Endothelial cell (in vitro differentiated cells): ENCODE results near the gene POLD4. TPM values are rescaled to one million over a fixed set of nuclear protein-coding genes. Genes with fewer than 3 reads are reported as not detected.
A peak's percentile ranks its signal among the peaks of the same experiment; 100 is the strongest.

Experiments used
- DNase-seq: peaks from one replicate; pipeline ENCODE4 v3.0.0; 2021; ENCODE audit warnings: low spot score
- H3K27ac Mint-ChIP-seq: one replicate; pipeline ENCODE4 v1.8.0; 2021; ENCODE audit warnings: mixed read lengths, inconsistent platforms; ENCODE audit not compliant: unreplicated experiment
- H3K27me3 Mint-ChIP-seq: one replicate; pipeline ENCODE4 v1.8.0; 2021; ENCODE audit warnings: mild to moderate bottlenecking, moderate library complexity, mixed read lengths, inconsistent platforms; ENCODE audit not compliant: unreplicated experiment
- H3K36me3 Mint-ChIP-seq: one replicate; pipeline ENCODE4 v1.8.0; 2021; ENCODE audit warnings: mild to moderate bottlenecking, low read depth, mixed read lengths, inconsistent platforms; ENCODE audit not compliant: unreplicated experiment
- H3K4me1 Mint-ChIP-seq: one replicate; pipeline ENCODE4 v1.8.0; 2021; ENCODE audit warnings: mild to moderate bottlenecking, mixed read lengths, inconsistent platforms; ENCODE audit not compliant: unreplicated experiment
- H3K4me3 Mint-ChIP-seq: one replicate; pipeline ENCODE4 v1.8.0; 2021; ENCODE audit warnings: mild to moderate bottlenecking, mixed read lengths, inconsistent platforms; ENCODE audit not compliant: unreplicated experiment
- H3K9me3 Mint-ChIP-seq: one replicate; pipeline ENCODE4 v1.8.0; 2021; ENCODE audit warnings: mixed read lengths, inconsistent platforms; ENCODE audit not compliant: unreplicated experiment
- total RNA-seq: library from RNA; stranded (reverse); fragmentation: NEBNext Ultra II Directional; extraction: Animal tissue kit (Norgen Biotek cat#: 25700); gene quantifications from one replicate; pipeline ENCODE4 v1.2.1, GENCODE V29; 2021; ENCODE audit not compliant: unreplicated experiment
- TF ChIP-seq, protein P1 (sequence below): fragments of 200-600 bp; sonication (generic); IDR thresholded peaks from one replicate; pipeline ENCODE4 v1.5.0; 2021; ENCODE audit warnings: antibody characterized with exemption; ENCODE audit not compliant: unreplicated experiment

POLD4 gene
- total RNA-seq, 1 donor from 2014 or later, result 92.1 TPM

DNA sequence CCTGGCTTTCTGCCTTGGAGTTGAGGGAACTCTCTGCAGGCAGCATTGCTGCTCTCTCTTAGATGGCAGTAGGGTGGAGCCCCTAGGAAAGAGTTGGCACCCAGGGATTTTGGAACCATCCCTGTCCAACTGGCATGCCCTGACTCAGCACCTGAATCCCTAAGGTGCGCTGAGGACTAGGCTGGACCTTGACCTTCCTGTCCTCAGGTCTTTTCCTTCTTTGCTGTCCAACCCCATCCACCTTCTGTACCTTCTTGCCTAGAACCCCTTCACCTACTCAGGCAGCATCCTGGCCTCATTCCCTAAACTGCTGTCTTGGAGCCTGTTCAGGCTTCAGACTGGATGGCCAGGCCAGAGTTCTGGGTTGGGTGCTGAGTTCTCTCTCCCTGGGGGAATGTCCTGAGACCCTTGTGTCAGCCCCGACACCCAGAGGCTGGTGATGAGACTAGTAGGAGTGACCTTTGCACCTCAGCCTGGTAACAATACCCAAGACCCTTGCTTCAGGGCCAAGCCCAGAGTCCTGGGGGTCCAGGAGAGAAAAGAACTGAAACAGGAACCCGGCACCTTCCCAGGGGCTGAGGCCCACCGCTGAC is 2.5 kb upstream of the POLD4 start:
- H3K27me3 Mint-ChIP-seq, result peaks cover 5% of the 10 kb centered on the region
- peaks cover 38% of the 10 kb centered on the region for H3K4me1 Mint-ChIP-seq
- no peak for DNase-seq
- H3K4me3 Mint-ChIP-seq, result no peak overlapping the region
- no peaks in the 10 kb centered on the region for H3K36me3 Mint-ChIP-seq
- no peaks in the 10 kb centered on the region for H3K9me3 Mint-ChIP-seq
- no peak overlapping the region for H3K27ac Mint-ChIP-seq
- TF ChIP-seq, protein P1, sequence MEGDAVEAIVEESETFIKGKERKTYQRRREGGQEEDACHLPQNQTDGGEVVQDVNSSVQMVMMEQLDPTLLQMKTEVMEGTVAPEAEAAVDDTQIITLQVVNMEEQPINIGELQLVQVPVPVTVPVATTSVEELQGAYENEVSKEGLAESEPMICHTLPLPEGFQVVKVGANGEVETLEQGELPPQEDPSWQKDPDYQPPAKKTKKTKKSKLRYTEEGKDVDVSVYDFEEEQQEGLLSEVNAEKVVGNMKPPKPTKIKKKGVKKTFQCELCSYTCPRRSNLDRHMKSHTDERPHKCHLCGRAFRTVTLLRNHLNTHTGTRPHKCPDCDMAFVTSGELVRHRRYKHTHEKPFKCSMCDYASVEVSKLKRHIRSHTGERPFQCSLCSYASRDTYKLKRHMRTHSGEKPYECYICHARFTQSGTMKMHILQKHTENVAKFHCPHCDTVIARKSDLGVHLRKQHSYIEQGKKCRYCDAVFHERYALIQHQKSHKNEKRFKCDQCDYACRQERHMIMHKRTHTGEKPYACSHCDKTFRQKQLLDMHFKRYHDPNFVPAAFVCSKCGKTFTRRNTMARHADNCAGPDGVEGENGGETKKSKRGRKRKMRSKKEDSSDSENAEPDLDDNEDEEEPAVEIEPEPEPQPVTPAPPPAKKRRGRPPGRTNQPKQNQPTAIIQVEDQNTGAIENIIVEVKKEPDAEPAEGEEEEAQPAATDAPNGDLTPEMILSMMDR, result no peak

DNA sequence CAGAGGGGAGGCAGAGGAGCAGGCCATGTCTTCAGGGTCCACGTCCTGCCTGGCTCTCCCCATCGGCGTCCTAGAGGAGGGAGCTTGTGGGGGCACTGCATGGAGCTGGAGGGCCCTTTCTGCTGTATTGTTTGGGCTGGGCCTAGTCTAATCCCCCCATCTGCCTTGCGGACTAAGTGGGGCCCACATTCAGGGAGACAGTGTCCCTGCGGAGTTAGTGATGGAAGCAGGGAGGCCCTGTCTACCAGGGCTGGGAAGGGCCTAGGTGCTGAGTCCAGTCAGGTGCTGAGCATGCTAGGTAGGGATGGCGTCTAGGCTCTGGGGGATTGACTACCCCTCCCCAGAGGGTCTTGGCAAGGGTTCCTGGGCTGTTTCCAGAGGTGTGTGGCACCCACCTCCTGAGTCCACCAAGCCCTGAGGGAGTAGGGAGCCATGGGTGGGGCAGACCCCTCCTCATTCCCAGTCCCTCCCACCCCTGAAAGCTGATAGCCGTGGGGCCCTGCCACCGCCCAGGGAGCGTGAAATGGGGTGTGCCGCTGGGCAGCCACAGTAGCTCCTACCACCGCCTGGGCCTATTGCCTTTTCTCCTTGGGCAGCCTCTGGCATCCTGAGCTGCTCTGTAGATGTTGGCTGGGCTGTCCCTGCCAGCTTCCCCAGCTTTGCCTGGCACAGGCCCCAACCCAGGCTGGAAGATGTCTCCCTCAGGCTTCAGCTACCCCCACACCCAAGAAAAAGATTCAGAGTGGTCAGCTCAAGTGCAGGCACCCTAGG is 1.9 kb upstream of the POLD4 start:
- Mint-ChIP-seq H3K27me3 (peaks cover 5% of the 10 kb centered on the region), H3K4me1 (peaks cover 40% of the 10 kb centered on the region), H3K4me3 (no peak overlapping the region), H3K36me3 (no peaks in the 10 kb centered on the region), H3K9me3 (no peaks in the 10 kb centered on the region), H3K27ac (no peak overlapping the region)
- TF ChIP-seq, protein P1, result no peak
- DNase-seq, result no peak

DNA sequence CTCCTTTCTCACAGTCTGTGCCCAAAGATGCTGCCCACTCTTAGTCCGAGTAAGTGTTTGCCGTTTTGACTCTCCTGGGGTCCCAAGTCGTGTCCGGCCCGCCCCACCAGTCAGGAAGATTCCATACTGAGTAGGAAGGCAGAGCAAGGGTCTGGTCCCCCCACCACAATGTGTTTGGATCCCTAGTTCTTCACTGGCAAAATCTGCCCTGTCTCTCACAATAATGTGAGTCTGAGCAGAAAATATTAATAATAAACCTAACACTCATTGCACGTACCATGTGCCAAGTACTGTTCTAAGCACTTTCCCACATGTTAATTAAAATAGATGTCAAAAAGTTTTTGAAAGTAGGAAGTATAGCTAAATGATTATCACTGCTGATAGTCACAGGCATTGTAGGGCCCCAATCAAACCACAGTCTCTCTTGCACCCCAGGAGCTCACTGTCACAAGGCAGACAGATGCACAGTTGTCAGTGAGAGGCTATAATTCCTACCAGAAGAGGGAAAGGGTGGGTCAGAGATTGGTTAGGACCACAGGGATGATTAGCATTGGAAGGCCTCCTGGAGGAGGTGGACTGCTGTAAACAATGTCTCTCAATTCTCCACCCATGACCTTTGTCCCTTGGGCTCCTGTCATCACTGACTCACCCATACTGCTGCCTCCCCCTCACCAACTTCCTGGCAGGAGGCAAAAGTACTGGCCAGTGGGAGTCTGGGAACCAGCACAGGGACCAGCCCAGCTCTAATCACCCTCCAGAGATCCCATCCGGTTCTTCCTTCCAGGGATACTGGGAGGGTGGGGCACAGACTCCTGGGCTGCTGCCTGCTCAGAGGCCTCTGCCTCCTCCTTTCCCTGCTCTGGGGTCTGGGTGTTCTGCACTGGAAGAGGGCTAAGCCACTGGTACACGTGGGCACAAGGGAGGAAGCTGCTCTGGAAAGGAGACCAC is 1.0 kb upstream of the POLD4 start:
- peaks cover 49% of the 10 kb centered on the region for H3K4me1 Mint-ChIP-seq
- H3K4me3 Mint-ChIP-seq, result peak overlapping the region; percentile 91
- H3K27me3 Mint-ChIP-seq, result peaks cover 8% of the 10 kb centered on the region
- peak overlapping the region; percentile 97 for H3K27ac Mint-ChIP-seq
- H3K9me3 Mint-ChIP-seq, result no peaks in the 10 kb centered on the region
- no peak for DNase-seq
- H3K36me3 Mint-ChIP-seq, result no peaks in the 10 kb centered on the region
- TF ChIP-seq, protein P1, result no peak

DNA sequence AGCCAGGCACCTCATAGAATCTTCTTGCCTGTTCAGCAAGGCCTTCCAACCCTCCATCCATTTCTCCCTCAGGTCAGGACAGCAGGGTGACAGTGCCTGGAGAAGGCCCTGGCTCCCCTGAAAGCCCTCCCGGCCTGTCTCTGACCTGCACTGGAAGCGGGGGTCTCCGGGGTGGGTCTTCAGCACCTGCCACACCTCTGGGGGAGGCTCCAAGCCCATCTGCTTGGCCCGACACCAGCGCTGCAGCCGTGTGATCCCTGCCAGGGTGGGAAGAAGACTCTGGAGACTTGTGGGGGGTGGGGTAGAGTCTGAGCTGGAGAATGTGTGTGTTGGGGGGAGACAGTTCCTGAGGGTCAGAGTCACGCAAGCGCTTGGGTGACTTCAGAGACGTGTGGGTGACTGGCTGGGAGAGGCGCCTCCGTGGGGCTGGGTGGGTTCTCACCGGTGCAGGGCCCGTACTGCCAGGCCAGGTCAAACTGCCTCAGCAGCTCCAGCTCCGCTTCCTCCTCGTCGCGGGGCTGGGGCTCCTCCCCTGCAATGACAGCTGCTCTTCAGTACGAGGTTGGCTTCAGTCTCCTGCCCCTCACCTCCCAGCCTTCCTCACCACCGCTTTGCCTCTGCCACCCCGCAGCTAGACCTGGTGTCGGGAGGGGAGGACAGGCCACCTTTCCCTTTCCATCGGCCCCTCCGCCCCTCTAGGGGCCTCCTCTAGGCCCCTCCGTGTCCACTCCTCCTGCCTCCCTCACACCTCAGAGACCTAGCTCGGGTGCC is 615 bp downstream of the POLD4 start:
- peaks cover 7% of the 10 kb centered on the region for H3K27me3 Mint-ChIP-seq
- H3K27ac Mint-ChIP-seq, result peak overlapping the region; percentile 95
- no peaks in the 10 kb centered on the region for H3K36me3 Mint-ChIP-seq
- H3K9me3 Mint-ChIP-seq, result no peaks in the 10 kb centered on the region
- TF ChIP-seq, protein P1, result peak; percentile 6
- peaks cover 63% of the 10 kb centered on the region for H3K4me1 Mint-ChIP-seq
- peak overlapping the region; percentile 94 for H3K4me3 Mint-ChIP-seq
- DNase-seq, result no peak
